GM23248 (cell line): ENCODE measurements around the gene CLDN1. TPM values are rescaled to one million over a fixed set of nuclear protein-coding genes. Genes with fewer than 3 reads are reported as not detected.
"Not testable (repeated sequence)": the region's sequence is repeated elsewhere in the genome, so short reads cannot be mapped to it uniquely, and the experiment has no call there.

Source experiments
- DNase-seq: peaks from one replicate; pipeline ENCODE4 v3.0.0-alpha.2; 2015
- H2AFZ ChIP-seq: fragments of 200-600 bp; sonication (generic); 2 replicates; pipeline ENCODE4 v1.6.1; 2016; ENCODE audit warnings: antibody characterized with exemption
- H3F3A ChIP-seq: fragments of 200-600 bp; sonication (generic); 2 replicates; pipeline ENCODE4 v1.6.1; 2016; ENCODE audit warnings: mild to moderate bottlenecking, antibody characterized with exemption, mixed run types; ENCODE audit not compliant: insufficient read depth
- H3K27ac ChIP-seq: fragments of 200-600 bp; sonication (generic); 2 replicates; pipeline ENCODE4 v1.5.1; 2016; ENCODE audit warnings: mild to moderate bottlenecking
- H3K27me3 ChIP-seq: fragments of 200-600 bp; sonication (generic); replicated peaks from 2 replicates; pipeline ENCODE4 v1.6.1; 2016; ENCODE audit warnings: mild to moderate bottlenecking; ENCODE audit not compliant: insufficient read depth
- H3K36me3 ChIP-seq: fragments of 200-600 bp; sonication (generic); 2 replicates; pipeline ENCODE4 v1.6.1; 2016; ENCODE audit warnings: low read depth, mild to moderate bottlenecking
- H3K4me1 ChIP-seq: fragments of 200-600 bp; sonication (generic); 2 replicates; pipeline ENCODE4 v1.6.1; 2016; ENCODE audit warnings: mild to moderate bottlenecking; ENCODE audit not compliant: insufficient read depth
- H3K4me2 ChIP-seq: fragments of 200-600 bp; sonication (generic); one replicate; pipeline ENCODE4 v1.6.1; 2016; ENCODE audit warnings: mild to moderate bottlenecking; ENCODE audit not compliant: unreplicated experiment
- H3K4me3 ChIP-seq: fragments of 200-600 bp; sonication (generic); 2 replicates; pipeline ENCODE4 v1.5.1; 2016; ENCODE audit warnings: mild to moderate bottlenecking
- H3K79me2 ChIP-seq: fragments of 200-600 bp; sonication (generic); 2 replicates; pipeline ENCODE4 v1.6.1; 2016; ENCODE audit warnings: mild to moderate bottlenecking; ENCODE audit not compliant: insufficient read depth
- H3K9ac ChIP-seq: fragments of 200-600 bp; sonication (generic); 2 replicates; pipeline ENCODE4 v1.6.1; 2016; ENCODE audit warnings: mild to moderate bottlenecking
- H3K9me2 ChIP-seq: fragments of 200-600 bp; sonication (generic); 2 replicates; pipeline ENCODE4 v1.6.1; 2016; ENCODE audit warnings: mixed run types, mild to moderate bottlenecking, moderate library complexity; ENCODE audit not compliant: insufficient read depth
- H3K9me3 ChIP-seq: fragments of 200-600 bp; sonication (generic); one replicate; pipeline ENCODE4 v1.6.1; 2017; ENCODE audit warnings: low read depth
- H4K20me1 ChIP-seq: fragments of 200-600 bp; sonication (generic); 2 replicates; pipeline ENCODE4 v1.6.0; 2016; ENCODE audit not compliant: insufficient read depth
- EZH2 ChIP-seq: fragments of 200-600 bp; sonication (generic); IDR thresholded peaks from 2 replicates; pipeline ENCODE4 v1.6.1; 2018; ENCODE audit warnings: antibody characterized with exemption, mild to moderate bottlenecking; ENCODE audit not compliant: insufficient read depth, poor library complexity, severe bottlenecking
- EZH2phosphoT487 ChIP-seq: fragments of 200-600 bp; sonication (generic); IDR thresholded peaks from 2 replicates; pipeline ENCODE4 v1.6.1; 2018; ENCODE audit warnings: antibody characterized with exemption, moderate library complexity, mild to moderate bottlenecking, low read depth; ENCODE audit not compliant: insufficient read depth
- WGBS, 2 experiments: methylation state at CpG; one replicate each; pipeline ENCODE4 v1.1.6; 2015 to 2017; ENCODE audit warnings: low lambda C conversion rate in 2 of 2, low coverage in 1 of 2; ENCODE audit errors: missing lambda C conversion rate in 2 of 2; 5-methylcytosine and 5-hydroxymethylcytosine counted together
- in situ Hi-C: fragments of 300-500 bp; cut with MboI; formaldehyde crosslinking; loops from 2 replicates; pipeline ENCODE4 v1.15.0; 2020
- polyA plus RNA-seq: library from polyadenylated mRNA; unstranded; fragments of >200 nt; fragmentation: Nextera tagmentation; extraction: Ambion mirVana; gene quantifications from 2 replicates; pipeline ENCODE4 v1.2.1, GENCODE V29; 2016
- total RNA-seq: library from RNA; depleted of rRNA; stranded (reverse); fragments of >200 nt; shearing (Covaris generic); gene quantifications from 2 replicates; pipeline ENCODE4 v1.2.3, GENCODE V29; 2014

The CLDN1 gene
- total and polyA plus RNA-seq, 2 experiments from 2014 or later = 0.19 to 0.32 TPM

GRCh38 chr3:190281308-190282051, 40.8 kb downstream of the CLDN1 start:
- DNase-seq = peak; percentile 42
- peak overlapping the region; percentile 49; the same call in 1 of the 2 replicates for H2AFZ ChIP-seq
- peaks cover 6% of the 10 kb centered on the region for H3K4me1 ChIP-seq

GRCh38 chr3:190279690-190280089, 42.6 kb downstream of the CLDN1 start:
- H3K9me3 ChIP-seq = no peaks in the 10 kb centered on the region
- H2AFZ ChIP-seq = no peak overlapping the region
- no peak overlapping the region for H3K4me2 ChIP-seq
- H3K27me3 ChIP-seq = no peaks in the 10 kb centered on the region
- no peaks in the 10 kb centered on the region for H3K79me2 ChIP-seq
- TF ChIP-seq EZH2 (no peak), EZH2phosphoT487 (no peak)
- DNase-seq = no peak
- H3F3A ChIP-seq = no peaks in the 10 kb centered on the region
- no peaks in the 10 kb centered on the region for H3K9me2 ChIP-seq
- H4K20me1 ChIP-seq = no peaks in the 10 kb centered on the region
- no peak overlapping the region for H3K4me3 ChIP-seq
- no peaks in the 10 kb centered on the region for H3K36me3 ChIP-seq
- H3K27ac ChIP-seq = no peak overlapping the region
- no peak overlapping the region for H3K9ac ChIP-seq
- in situ Hi-C loops = no loop called here
- H3K4me1 ChIP-seq = peaks cover 6% of the 10 kb centered on the region

More at GRCh38 chr3:190281308-190282051, 40.8 kb downstream of the CLDN1 start:
- H3K4me3 ChIP-seq = no peak overlapping the region
- H3F3A ChIP-seq = no peaks in the 10 kb centered on the region
- no peaks in the 10 kb centered on the region for H3K36me3 ChIP-seq
- no peaks in the 10 kb centered on the region for H3K9me2 ChIP-seq
- 17 to 22% methylated on average over 4 of the region's 4 CpGs for WGBS, 2 experiments
- H3K27me3 ChIP-seq = no peaks in the 10 kb centered on the region
- H3K9me3 ChIP-seq = no peaks in the 10 kb centered on the region
- H4K20me1 ChIP-seq = no peaks in the 10 kb centered on the region
- no peak overlapping the region for H3K9ac ChIP-seq
- TF ChIP-seq EZH2phosphoT487 = no peak
- TF ChIP-seq EZH2 = no peak
- H3K27ac ChIP-seq = no peak overlapping the region
- in situ Hi-C loops = no loop called here
- H3K4me2 ChIP-seq = no peak overlapping the region
- no peaks in the 10 kb centered on the region for H3K79me2 ChIP-seq

- H3K27me3 ChIP-seq = no peaks in the 10 kb centered on the region
- peaks cover 3% of the 10 kb centered on the region; the same call in 1 of the 2 replicates for H3K9me2 ChIP-seq
- no peak overlapping the region for H3K27ac ChIP-seq
- H3K4me1 ChIP-seq = no peaks in the 10 kb centered on the region
- no peak overlapping the region for H3K4me2 ChIP-seq
- H3K9me3 ChIP-seq = no peaks in the 10 kb centered on the region
- in situ Hi-C loops = no loop called here
- no peak for TF ChIP-seq EZH2phosphoT487
- no peak for TF ChIP-seq EZH2
- H3F3A ChIP-seq = no peaks in the 10 kb centered on the region
- H4K20me1 ChIP-seq = no peaks in the 10 kb centered on the region
- no peak overlapping the region for H2AFZ ChIP-seq
- 52 to 58% methylated on average over 2 of the region's 2 CpGs for WGBS, 2 experiments
- DNase-seq = no peak
- no peak overlapping the region for H3K4me3 ChIP-seq
- H3K79me2 ChIP-seq = no peaks in the 10 kb centered on the region
- H3K9ac ChIP-seq = no peak overlapping the region
- H3K36me3 ChIP-seq = no peaks in the 10 kb centered on the region
Measured at GRCh38 chr3:190272747-190273146, 49.5 kb downstream of the CLDN1 start.

GRCh38 chr3:190269101-190269500, 53.1 kb downstream of the CLDN1 start:
- no peak overlapping the region for H3K4me2 ChIP-seq
- 11 to 17% methylated on average over 2 of the region's 2 CpGs for WGBS, 2 experiments
- no peaks in the 10 kb centered on the region for H3K79me2 ChIP-seq
- H3K9me2 ChIP-seq = peaks cover 3% of the 10 kb centered on the region; the same call in 1 of the 2 replicates
- no peaks in the 10 kb centered on the region for H3K9me3 ChIP-seq
- no peak overlapping the region for H2AFZ ChIP-seq
- in situ Hi-C loops = no loop called here
- H3K27me3 ChIP-seq = no peaks in the 10 kb centered on the region
- H3K4me1 ChIP-seq = peaks cover 14% of the 10 kb centered on the region
- TF ChIP-seq EZH2 = no peak
- no peak for TF ChIP-seq EZH2phosphoT487
- no peaks in the 10 kb centered on the region for H4K20me1 ChIP-seq
- H3F3A ChIP-seq = no peaks in the 10 kb centered on the region
- no peaks in the 10 kb centered on the region for H3K36me3 ChIP-seq
- DNase-seq = no peak
- H3K4me3 ChIP-seq = no peak overlapping the region
- no peak overlapping the region for H3K9ac ChIP-seq
- H3K27ac ChIP-seq = no peak overlapping the region

- H3K79me2 ChIP-seq, DNase-seq, H3K9ac ChIP-seq, H3K9me2 ChIP-seq, H3K9me3 ChIP-seq, in situ Hi-C loops, H3K27me3 ChIP-seq, H3K36me3 ChIP-seq, H3K4me3 ChIP-seq, H2AFZ ChIP-seq, H3F3A ChIP-seq, H4K20me1 ChIP-seq, H3K4me2 ChIP-seq, H3K27ac ChIP-seq: not testable (repeated sequence)
- peaks cover 14% of the 10 kb centered on the region for H3K4me1 ChIP-seq
- WGBS, 2 experiments = 76 to 79% methylated on average over 7 of the region's 7 CpGs
Measured at GRCh38 chr3:190267464-190267863, 54.8 kb downstream of the CLDN1 start.
